DND-41 (cell line): ENCODE data around the gene DCP1B.
A peak's percentile ranks its signal among the peaks of the same experiment; 100 is the strongest.

Experiments used
- CTCF ChIP-seq: IDR thresholded peaks from 2 replicates; pipeline ENCODE4 v1.5.1; 2012; ENCODE audit warnings: borderline replicate concordance, low read length, moderate library complexity, mild to moderate bottlenecking; ENCODE audit not compliant: poor library complexity, severe bottlenecking; ENCODE audit errors: extremely low read depth
- EZH2 ChIP-seq: IDR thresholded peaks from 3 replicates; pipeline ENCODE4 v1.6.1; 2012; ENCODE audit warnings: borderline replicate concordance, low read depth, mild to moderate bottlenecking, moderate library complexity, low read length, inconsistent platforms; ENCODE audit not compliant: severe bottlenecking

- TF ChIP-seq CTCF (peak; percentile 30), EZH2 (no peak)
Observed at GRCh38 chr12:2011643-2012607, 7.7 kb upstream of the DCP1B start.
